AG04449 (cell line): Measurements from ENCODE around the gene SOX13.

Experiments
- CTCF ChIA-PET: fragments of 350-600 bp; formaldehyde crosslinking; extraction: SDS; loops from one replicate; lab custom pipeline; 2021; ENCODE audit warnings: antibody characterized with exemption; lab: Yijun Ruan, JAX
- POLR2A ChIA-PET: fragments of 400-600, 350-600 bp; formaldehyde crosslinking; extraction: SDS; loops from one replicate; lab custom pipeline; 2020; ENCODE audit warnings: antibody characterized with exemption, inconsistent platforms; lab: Yijun Ruan, JAX
- DNase-seq: peaks from one replicate; pipeline ENCODE4 v3.0.0-alpha.2; 2010; ENCODE audit warnings: low read depth, low spot score
- H3K4me3 ChIP-seq: 2 replicates; pipeline ENCODE4 v1.5.1; 2011; ENCODE audit warnings: low read depth, mild to moderate bottlenecking, control low read depth, low read length
- CTCF ChIP-seq: IDR thresholded peaks from one replicate; pipeline ENCODE4 v1.5.1; 2011; ENCODE audit warnings: mild to moderate bottlenecking, moderate library complexity, low read length, control low read depth, inconsistent platforms; ENCODE audit not compliant: insufficient read depth; ENCODE audit errors: missing control alignments

SOX13 gene

GRCh38 chr1:204091787-204092312, 18.9 kb downstream of the SOX13 start:
- no peak for DNase-seq
- H3K4me3 ChIP-seq = no peak overlapping the region
- CTCF ChIA-PET = interaction anchor here (0.7 to 1.9 kb wide), 4 partner anchors 9 to 220 kb away, joined by 3 to 5 read pairs (median 4); no protein-coding TSS in a partner anchor
- POLR2A ChIA-PET = no interaction called here
- no peak for TF ChIP-seq CTCF

GRCh38 chr1:204092632-204093420, 19.9 kb downstream of the SOX13 start:
- CTCF ChIA-PET = interaction anchor here (1.0 to 1.5 kb wide), 3 partner anchors 11 to 271 kb away, joined by 3 to 4 read pairs (median 3); no protein-coding TSS in a partner anchor
- no peak overlapping the region for H3K4me3 ChIP-seq
- DNase-seq = no peak
- TF ChIP-seq CTCF = no peak
- POLR2A ChIA-PET = no interaction called here

- no peak overlapping the region for H3K4me3 ChIP-seq
- ChIA-PET POLR2A (no interaction called here), CTCF (interaction anchor here (1.0 to 1.1 kb wide), 2 partner anchors 36 to 270 kb away, joined by 3 to 4 read pairs; no protein-coding TSS in a partner anchor)
- TF ChIP-seq CTCF = no peak
- no peak for DNase-seq
Measured at GRCh38 chr1:204093421-204093717, 20.5 kb downstream of the SOX13 start.

- no peak for DNase-seq
- H3K4me3 ChIP-seq = no peak overlapping the region
- CTCF ChIA-PET = interaction anchor here (1.0 to 1.3 kb wide), 3 partner anchors 35 to 270 kb away, joined by 3 to 4 read pairs (median 3); no protein-coding TSS in a partner anchor
- POLR2A ChIA-PET = no interaction called here
- no peak for TF ChIP-seq CTCF
Measured at GRCh38 chr1:204093781-204094180, 20.9 kb downstream of the SOX13 start.

- CTCF ChIA-PET = interaction anchor here (1.3 kb wide), 1 partner anchor 35 kb away, joined by 3 read pairs; no protein-coding TSS in a partner anchor
- H3K4me3 ChIP-seq = no peak overlapping the region
- no peak for TF ChIP-seq CTCF
- POLR2A ChIA-PET = no interaction called here
- no peak for DNase-seq
Measured at GRCh38 chr1:204094313-204094729, 21.4 kb downstream of the SOX13 start.

GRCh38 chr1:204094856-204095634, 22.1 kb downstream of the SOX13 start:
- POLR2A ChIA-PET = no interaction called here
- H3K4me3 ChIP-seq = no peak overlapping the region
- CTCF ChIA-PET = interaction anchor here (1.3 to 1.5 kb wide), 2 partner anchors 34 kb away, joined by 3 to 5 read pairs; no protein-coding TSS in a partner anchor
- no peak for TF ChIP-seq CTCF
- no peak for DNase-seq
